H1 (cell line): Measurements from ENCODE around the gene CDR2L. TPM values are rescaled to one million over a fixed set of nuclear protein-coding genes. Genes with fewer than 3 reads are reported as not detected.

ENCODE experiments used
- CTCF ChIA-PET: fragments of 300-600 bp; sonication (Branson Sonifier 250); formaldehyde crosslinking; loops from one replicate; lab custom pipeline; 2021; ENCODE audit not compliant: partially characterized antibody; lab: Charles Lee
- POLR2A ChIA-PET: fragments of 300-600 bp; sonication (Branson Sonifier 250); formaldehyde crosslinking; loops from one replicate; lab custom pipeline; 2021; ENCODE audit warnings: inconsistent platforms; ENCODE audit not compliant: partially characterized antibody; lab: Charles Lee
- DNase-seq, 2 experiments: peaks; one replicate each; pipeline versions ENCODE4 v3.0.0 to v3.0.0-alpha.2; 2010 to 2022; ENCODE audit warnings: low spot score in 2 of 2, low read depth in 1 of 2, mixed read lengths in 1 of 2
- FAIRE-seq: peaks from 2 replicates; lab custom pipeline; 2011; peaks lifted over from hg19 to GRCh38; lab: Jason Lieb, UNC
- H2AFZ ChIP-seq: 2 replicates; pipeline ENCODE4 v1.8.1; 2012; ENCODE audit warnings: low read length, inconsistent platforms
- H2AK5ac ChIP-seq: 2 replicates; pipeline ENCODE4 v1.6.1; 2013; ENCODE audit warnings: low read depth, low read length
- H2BK120ac ChIP-seq: replicated peaks from 2 replicates; pipeline ENCODE3; 2013; ENCODE audit warnings: low read depth, low read length, inconsistent platforms
- H2BK12ac ChIP-seq: 2 replicates; pipeline ENCODE4 v1.6.1; 2013; ENCODE audit warnings: low read depth, low read length
- H2BK15ac ChIP-seq: 2 replicates; pipeline ENCODE4 v1.6.1; 2013; ENCODE audit warnings: low read length
- H2BK20ac ChIP-seq: 2 replicates; pipeline ENCODE4 v1.6.1; 2013; ENCODE audit warnings: low read length
- H2BK5ac ChIP-seq: 2 replicates; pipeline ENCODE4 v1.6.1; 2013; ENCODE audit warnings: low read depth, low read length
- H3K14ac ChIP-seq: 2 replicates; pipeline ENCODE4 v1.6.1; 2013; ENCODE audit warnings: inconsistent platforms; ENCODE audit not compliant: insufficient read length
- H3K18ac ChIP-seq: 2 replicates; pipeline ENCODE4 v1.6.1; 2013; ENCODE audit warnings: low read length; ENCODE audit errors: extremely low read depth
- H3K23ac ChIP-seq: 2 replicates; pipeline ENCODE4 v1.6.1; 2013; ENCODE audit warnings: inconsistent platforms; ENCODE audit not compliant: insufficient read length
- H3K23me2 ChIP-seq: 2 replicates; pipeline ENCODE4 v1.6.1; 2013; ENCODE audit warnings: low read depth, low read length
- H3K27ac ChIP-seq: 2 replicates; pipeline ENCODE4 v1.6.1; 2011; ENCODE audit warnings: low read depth, low read length, inconsistent platforms
- H3K27me3 ChIP-seq, 4 experiments: replicated peaks in 1 of 4; 1 replicate in 1 of 4; 2 replicates in 3 of 4; pipeline versions ENCODE4 v1.6.1 to v1.8.1; 2011 to 2013; ENCODE audit warnings: low read length in 3 of 4, mild to moderate bottlenecking in 3 of 4, inconsistent platforms in 2 of 4, mixed read lengths in 2 of 4, moderate library complexity in 1 of 4; ENCODE audit not compliant: control insufficient read depth in 3 of 4, insufficient read depth in 3 of 4; ENCODE audit errors: extremely low read depth in 1 of 4
- H3K36me3 ChIP-seq, 4 experiments: 2 replicates each; pipeline versions ENCODE4 v1.6.1 to v1.8.1; 2011 to 2013; ENCODE audit warnings: mild to moderate bottlenecking in 4 of 4, low read length in 3 of 4, moderate library complexity in 2 of 4, control low read depth in 1 of 4, inconsistent platforms in 1 of 4; ENCODE audit not compliant: insufficient read depth in 4 of 4, control insufficient read depth in 2 of 4
- H3K4ac ChIP-seq: replicated peaks from 2 replicates; pipeline ENCODE3; 2013; ENCODE audit warnings: low read length, low read depth, mixed read lengths, inconsistent platforms; ENCODE audit not compliant: insufficient read length
- H3K4me1 ChIP-seq, 4 experiments: replicated peaks in 1 of 4; 1 replicate in 1 of 4; 2 replicates in 3 of 4; pipeline versions ENCODE4 v1.6.1 to v1.8.1; 2011 to 2013; ENCODE audit warnings: low read length in 3 of 4, inconsistent platforms in 2 of 4, mixed read lengths in 1 of 4; ENCODE audit not compliant: insufficient read depth in 4 of 4, control insufficient read depth in 3 of 4
- H3K4me2 ChIP-seq, 2 experiments: 2 replicates each; pipeline versions ENCODE4 v1.6.1 to v1.8.1; 2011 to 2013; ENCODE audit warnings: low read depth in 2 of 2, low read length in 2 of 2, control low read depth in 1 of 2, inconsistent platforms in 1 of 2, mild to moderate bottlenecking in 1 of 2; ENCODE audit not compliant: insufficient read depth in 1 of 2
- H3K4me3 ChIP-seq, 4 experiments: fragments of 200-600, 300-600 bp in 1 of 4; sonication (generic), shearing (Covaris generic), sonication (Bioruptor Twin) in 1 of 4; 2 replicates each; pipeline versions ENCODE4 v1.5.1 to v1.8.1; 2011 to 2016; ENCODE audit warnings: low read length in 4 of 4, low read depth in 3 of 4, control low read depth in 2 of 4, inconsistent platforms in 2 of 4, mild to moderate bottlenecking in 2 of 4, mixed read lengths in 1 of 4, moderate library complexity in 1 of 4; ENCODE audit not compliant: insufficient read depth in 2 of 4; ENCODE audit errors: extremely low read depth in 1 of 4
- H3K56ac ChIP-seq: replicated peaks from 2 replicates; pipeline ENCODE3; 2013; ENCODE audit warnings: low read depth, mild to moderate bottlenecking, mixed read lengths, low read length, inconsistent platforms; ENCODE audit not compliant: insufficient read length
- H3K79me1 ChIP-seq: 2 replicates; pipeline ENCODE4 v1.6.1; 2013; ENCODE audit warnings: low read depth, low read length, control low read depth
- H3K79me2 ChIP-seq, 2 experiments: 2 replicates each; pipeline versions ENCODE4 v1.6.1 to v1.8.1; 2012 to 2013; ENCODE audit warnings: low read length in 2 of 2, mild to moderate bottlenecking in 2 of 2, inconsistent platforms in 1 of 2; ENCODE audit not compliant: insufficient read depth in 2 of 2, control insufficient read depth in 1 of 2
- H3K9ac ChIP-seq, 4 experiments: replicated peaks in 1 of 4; 1 replicate in 1 of 4; 2 replicates in 3 of 4; pipeline versions ENCODE4 v1.6.1 to v1.8.1; 2011 to 2013; ENCODE audit warnings: low read depth in 3 of 4, low read length in 3 of 4, control low read depth in 2 of 4, mild to moderate bottlenecking in 2 of 4, moderate library complexity in 2 of 4, inconsistent platforms in 1 of 4; ENCODE audit errors: extremely low read depth in 1 of 4
- H3K9me3 ChIP-seq, 2 experiments: 2 replicates each; pipeline versions ENCODE4 v1.6.1 to v1.8.1; 2012 to 2013; ENCODE audit warnings: mild to moderate bottlenecking in 2 of 2, moderate library complexity in 2 of 2, control low read depth in 1 of 2, inconsistent platforms in 1 of 2, low read depth in 1 of 2, low read length in 1 of 2, mixed read lengths in 1 of 2; ENCODE audit not compliant: insufficient read depth in 2 of 2
- H4K20me1 ChIP-seq, 2 experiments: replicated peaks in 1 of 2; 2 replicates each; pipeline versions ENCODE3 to v1.8.1; 2011 to 2013; ENCODE audit warnings: inconsistent platforms in 2 of 2, low read length in 2 of 2, mild to moderate bottlenecking in 1 of 2; ENCODE audit not compliant: insufficient read depth in 2 of 2, control insufficient read depth in 1 of 2
- H4K5ac ChIP-seq: 2 replicates; pipeline ENCODE4 v1.6.1; 2013; ENCODE audit warnings: low read length, low read depth, mixed read lengths, inconsistent platforms; ENCODE audit not compliant: insufficient read length
- H4K8ac ChIP-seq: 2 replicates; pipeline ENCODE4 v1.8.0; 2013; ENCODE audit warnings: mild to moderate bottlenecking, moderate library complexity, low read length, inconsistent platforms; ENCODE audit not compliant: insufficient read depth; ENCODE audit errors: extremely low read depth
- H4K91ac ChIP-seq: replicated peaks from 2 replicates; pipeline ENCODE3; 2013; ENCODE audit warnings: low read length, mixed read lengths, inconsistent platforms; ENCODE audit not compliant: insufficient read length
- BRCA1 ChIP-seq: IDR thresholded peaks from 2 replicates; pipeline ENCODE4 v1.6.1; 2012; ENCODE audit warnings: low read depth, low read length, improper control_type of control experiment
- CHD2 ChIP-seq: IDR thresholded peaks from 2 replicates; pipeline ENCODE4 v1.6.1; 2012; ENCODE audit warnings: low read length, improper control_type of control experiment
- CREB1 ChIP-seq: IDR thresholded peaks from 2 replicates; pipeline ENCODE4 v1.6.1; 2012; ENCODE audit warnings: inconsistent platforms
- FOSL1 ChIP-seq: IDR thresholded peaks from 2 replicates; pipeline ENCODE4 v1.6.1; 2011; ENCODE audit warnings: mild to moderate bottlenecking, low read depth, low read length, moderate library complexity; ENCODE audit not compliant: insufficient read depth
- HDAC2 ChIP-seq, 2 experiments: fragments of 300-600 bp in 1 of 2; sonication (generic) in 1 of 2; IDR thresholded peaks; 2 replicates each; pipeline ENCODE4 v1.6.1; 2011 to 2012; ENCODE audit warnings: low read depth in 2 of 2, low read length in 2 of 2, mild to moderate bottlenecking in 2 of 2, moderate library complexity in 2 of 2, borderline replicate concordance in 1 of 2, inconsistent platforms in 1 of 2
- KDM5A ChIP-seq: fragments of 200-600 bp; IDR thresholded peaks from 2 replicates; pipeline ENCODE4 v1.7.1; 2012; ENCODE audit warnings: mild to moderate bottlenecking, low read length, inconsistent platforms, mixed read lengths
- NANOG ChIP-seq: IDR thresholded peaks from 2 replicates; pipeline ENCODE4 v1.6.1; 2011; ENCODE audit warnings: low read length, low read depth, mild to moderate bottlenecking, inconsistent platforms; ENCODE audit not compliant: insufficient read depth, poor library complexity, severe bottlenecking
- POU5F1 ChIP-seq: IDR thresholded peaks from 2 replicates; pipeline ENCODE4 v1.6.1; 2011; ENCODE audit warnings: low read depth, mild to moderate bottlenecking, low read length, moderate library complexity
- RAD21 ChIP-seq, 2 experiments: IDR thresholded peaks in 1 of 2; conservative IDR thresholded peaks in 1 of 2; 2 replicates each; pipeline ENCODE4 v1.6.1; 2011; ENCODE audit warnings: low read depth in 2 of 2, low read length in 2 of 2, improper control_type of control experiment in 1 of 2, inconsistent platforms in 1 of 2, mild to moderate bottlenecking in 1 of 2, moderate library complexity in 1 of 2
- SAP30 ChIP-seq: fragments of 300-600 bp; sonication (generic); IDR thresholded peaks from 2 replicates; pipeline ENCODE4 v1.7.1; 2012; ENCODE audit warnings: low read length, moderate library complexity, mild to moderate bottlenecking, inconsistent platforms; ENCODE audit not compliant: insufficient read depth, insufficient replicate concordance
- SIX5 ChIP-seq: IDR thresholded peaks from 2 replicates; pipeline ENCODE4 v1.6.1; 2011; ENCODE audit warnings: mild to moderate bottlenecking, low read depth, low read length
- SUZ12 ChIP-seq: fragments of 200-600 bp; sonication (generic); IDR thresholded peaks from 2 replicates; pipeline ENCODE4 v1.6.1; 2012; ENCODE audit warnings: mild to moderate bottlenecking, inconsistent platforms, low read length, moderate library complexity, mixed read lengths
- TAF1 ChIP-seq: IDR thresholded peaks from 2 replicates; pipeline ENCODE4 v1.6.1; 2011; ENCODE audit warnings: mild to moderate bottlenecking, low read depth, low read length
- WGBS, 2 experiments: shearing (Covaris generic) in 1 of 2; methylation state at CpG; one replicate each; pipeline versions ENCODE4 v1.1.6 to v1.1.7; 2013 to 2015; ENCODE audit warnings: low lambda C conversion rate in 2 of 2, mixed read lengths in 2 of 2, inconsistent platforms in 1 of 2, low coverage in 1 of 2, missing lambda C conversion rate in 1 of 2; ENCODE audit not compliant: insufficient replicate concordance in 2 of 2, insufficient coverage in 1 of 2, insufficient read length in 1 of 2; ENCODE audit errors: extremely low coverage in 1 of 2, missing lambda C conversion rate in 1 of 2; 5-methylcytosine and 5-hydroxymethylcytosine counted together
- polyA plus RNA-seq, 7 experiments: library from polyadenylated mRNA; depleted of rRNA in 3 of 7; stranded (reverse) in 5 of 7; unstranded in 2 of 7; fragments of >200 nt in 5 of 7; fragments of 200-250 nt in 2 of 7; gene quantifications; 1 replicate in 5 of 7; 2 replicates in 1 of 7; 4 replicates in 1 of 7; pipeline versions ENCODE4 v1.2.1 to v1.2.3, GENCODE V29; 2011 to 2013; ENCODE audit warnings: missing spikeins in 2 of 7, mixed read lengths in 2 of 7
- total RNA-seq: library from RNA; stranded (reverse); fragmentation: NEBNext Ultra II Directional; extraction: Animal tissue kit (Norgen Biotek cat#: 25700); gene quantifications from 2 replicates; pipeline ENCODE4 v1.2.1, GENCODE V29; 2021

CDR2L gene
- total and polyA plus RNA-seq, 2 of the 8 experiments (the other 6 are each of a cell fraction or from before 2014, with no cell fraction given) = 20.4 to 38.1 TPM

GRCh38 chr17:74998783-74999182 lies 11.4 kb downstream of the CDR2L start:
- no peaks in the 10 kb centered on the region for H3K27me3 ChIP-seq
- peaks cover 6 to 29% (median 18%) of the 10 kb centered on the region in 4 experiments; a peak in 6 of 8 replicates for H3K36me3 ChIP-seq
- no peak overlapping the region for H3K14ac ChIP-seq
- no peaks in the 10 kb centered on the region for H3K23me2 ChIP-seq
- H3K4me3 ChIP-seq = no peak overlapping the region
- WGBS, 2 experiments = 91% methylated on average over 6 of the region's 6 CpGs; no CpG with 5 or more reads in 1 of the 2 experiments
- H3K9ac ChIP-seq = no peak overlapping the region
- H4K20me1 ChIP-seq = peaks cover 0 to 4% of the 10 kb centered on the region in 2 experiments
- FAIRE-seq (no peak), DNase-seq (no peak)
- no peaks in the 10 kb centered on the region for H3K4me1 ChIP-seq
- H2AK5ac ChIP-seq = no peak overlapping the region
- H2BK12ac ChIP-seq = no peak overlapping the region
- no peak overlapping the region for H2BK15ac ChIP-seq
- H3K56ac ChIP-seq = no peak overlapping the region
- H3K9me3 ChIP-seq = no peaks in the 10 kb centered on the region
- no peak overlapping the region for H2AFZ ChIP-seq
- H3K18ac ChIP-seq = no peak overlapping the region
- no peak overlapping the region for H3K4me2 ChIP-seq
- ChIA-PET CTCF (interaction anchor here (0.6 to 20.3 kb wide), 6 partner anchors 10 to 1152 kb away, joined by 3 to 345 read pairs (median 6); partner anchors contain the start of genes CDR2L and OTOP2), POLR2A (interaction anchor here (0.9 to 2.5 kb wide), 5 partner anchors 9 to 49 kb away, joined by 3 to 16 read pairs (median 4); partner anchors contain the start of genes ATP5PD, CDR2L, KCTD2 and MRPL58)
- no peak overlapping the region for H4K8ac ChIP-seq
- H3K79me2 ChIP-seq = 0 out of 4 replicates have a peak, but pooled peaks cover 0 to under 1% of the 10 kb centered on the region in 2 experiments
- H3K4ac ChIP-seq = no peak overlapping the region
- no peak overlapping the region for H4K91ac ChIP-seq
- no peak overlapping the region for H2BK120ac ChIP-seq
- no peak overlapping the region for H4K5ac ChIP-seq
- H3K23ac ChIP-seq = no peak overlapping the region
- no peak overlapping the region for H3K27ac ChIP-seq
- no peaks in the 10 kb centered on the region for H3K79me1 ChIP-seq
- H2BK5ac ChIP-seq = no peak overlapping the region
- H2BK20ac ChIP-seq = no peak overlapping the region
- no peak for TF ChIP-seq HDAC2 (IDR thresholded peaks at IDR 0.05; ENCODE audit: borderline replicate concordance in 1 of 2, low read depth in 2 of 2, low read length in 2 of 2)
- no peak for TF ChIP-seq CHD2
- TF ChIP-seq SIX5 = no peak
- TF ChIP-seq KDM5A = no peak
- no peak for TF ChIP-seq FOSL1
- TF ChIP-seq BRCA1 = no peak
- TF ChIP-seq SUZ12 = no peak
- no peak for TF ChIP-seq TAF1
- TF ChIP-seq SAP30 = no peak
- TF ChIP-seq RAD21 (IDR thresholded peaks at IDR 0.05 in 1 of 2, conservative IDR thresholded peaks at IDR 0.05 in 1 of 2; ENCODE audit: low read depth in 2 of 2, low read length in 2 of 2) = no peak
- TF ChIP-seq POU5F1 = no peak
- no peak for TF ChIP-seq NANOG
- TF ChIP-seq CREB1 = no peak
